ENCODE measurements around the gene CDC14A. TPM values are rescaled to one million over a fixed set of nuclear protein-coding genes. Genes with fewer than 3 reads are reported as not detected.

CDC14A gene
- total RNA-seq, 1 experiment from 2014 or later, result 24.7 TPM

GRCh38 chr1:100499194-100499811, 147.0 kb downstream of the CDC14A start:
- H4K20me1 ChIP-seq (ENCODE audit: insufficient read depth, low read depth, low read length), result no peaks in the 10 kb centered on the region
- H3K9me2 ChIP-seq (replicated peaks; ENCODE audit: insufficient read depth, low read length), result no peaks in the 10 kb centered on the region
- no peak overlapping the region for H3K27ac ChIP-seq (ENCODE audit: low read length)
- no peaks in the 10 kb centered on the region for H3K9me3 ChIP-seq (ENCODE audit: low read length)
- H3K27me3 ChIP-seq (ENCODE audit: low read length), result no peaks in the 10 kb centered on the region
- H3K36me3 ChIP-seq (ENCODE audit: insufficient read depth, low read length), result peaks cover 5% of the 10 kb centered on the region
- no peak overlapping the region for H3K9ac ChIP-seq (ENCODE audit: low read length)
- H2AFZ ChIP-seq (ENCODE audit: low read length), result no peak overlapping the region
- H3K79me2 ChIP-seq (ENCODE audit: low read length), result no peaks in the 10 kb centered on the region
- no peak for DNase-seq
- H3K4me1 ChIP-seq (ENCODE audit: low read length), result no peaks in the 10 kb centered on the region
- H3K4me3 ChIP-seq (ENCODE audit: low read length), result no peak overlapping the region
- H3K4me2 ChIP-seq (ENCODE audit: low read depth, low read length, poor library complexity, severe bottlenecking), result no peak overlapping the region

GRCh38 chr1:100502052-100502792, 149.9 kb downstream of the CDC14A start:
- Histone ChIP-seq H3K36me3 (ENCODE audit: insufficient read depth, low read length) (peaks cover 13% of the 10 kb centered on the region), H3K4me3 (ENCODE audit: low read length) (no peak overlapping the region)

DNA sequence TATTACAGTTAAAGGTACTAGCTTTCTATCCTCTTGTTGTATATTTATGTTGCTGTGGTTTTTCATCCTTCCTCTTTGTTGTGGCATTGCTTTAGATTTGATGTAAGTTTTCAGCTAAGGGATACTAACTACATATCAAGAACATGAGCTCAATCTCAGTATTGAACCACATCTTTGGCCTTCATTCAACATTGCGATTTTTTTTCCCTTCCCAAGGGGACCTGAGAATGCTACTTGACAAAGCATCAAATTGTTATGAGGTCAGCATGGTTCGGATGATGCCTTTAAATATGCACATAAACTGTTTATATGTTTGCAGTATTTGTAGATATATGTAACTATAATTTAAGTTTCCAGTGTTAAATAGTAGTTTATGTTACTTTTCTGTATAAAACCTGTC, 153.9 kb downstream of the CDC14A start:
- H3K36me3 ChIP-seq (ENCODE audit: insufficient read depth, low read length), result peaks cover 7% of the 10 kb centered on the region; the same call in 1 of the 2 replicates
- H3K27ac ChIP-seq (ENCODE audit: low read length), result no peak overlapping the region
- no peaks in the 10 kb centered on the region for H4K20me1 ChIP-seq (ENCODE audit: insufficient read depth, low read depth, low read length)
- no peak overlapping the region for H3K4me3 ChIP-seq (ENCODE audit: low read length)
- H3K9me2 ChIP-seq (replicated peaks; ENCODE audit: insufficient read depth, low read length), result no peaks in the 10 kb centered on the region
- H3K79me2 ChIP-seq (ENCODE audit: low read length), result no peaks in the 10 kb centered on the region
- no peaks in the 10 kb centered on the region for H3K9me3 ChIP-seq (ENCODE audit: low read length)
- H3K9ac ChIP-seq (ENCODE audit: low read length), result no peak overlapping the region
- no peak overlapping the region for H3K4me2 ChIP-seq (ENCODE audit: low read depth, low read length, poor library complexity, severe bottlenecking)
- DNase-seq, result no peak
- H3K4me1 ChIP-seq (ENCODE audit: low read length), result peaks cover 27% of the 10 kb centered on the region
- no peaks in the 10 kb centered on the region for H3K27me3 ChIP-seq (ENCODE audit: low read length)
- no peak overlapping the region for H2AFZ ChIP-seq (ENCODE audit: low read length)

More at GRCh38 chr1:100502052-100502792, 149.9 kb downstream of the CDC14A start:
- no peak overlapping the region for H2AFZ ChIP-seq (ENCODE audit: low read length)
- H3K79me2 ChIP-seq (ENCODE audit: low read length), result no peaks in the 10 kb centered on the region
- H3K9me3 ChIP-seq (ENCODE audit: low read length), result no peaks in the 10 kb centered on the region
- H3K27ac ChIP-seq (ENCODE audit: low read length), result no peak overlapping the region
- H4K20me1 ChIP-seq (ENCODE audit: insufficient read depth, low read depth, low read length), result no peaks in the 10 kb centered on the region
- no peaks in the 10 kb centered on the region for H3K27me3 ChIP-seq (ENCODE audit: low read length)
- peaks cover 3% of the 10 kb centered on the region for H3K4me1 ChIP-seq (ENCODE audit: low read length)
- H3K4me2 ChIP-seq (ENCODE audit: low read depth, low read length, poor library complexity, severe bottlenecking), result no peak overlapping the region
- no peak for DNase-seq
- H3K9me2 ChIP-seq (replicated peaks; ENCODE audit: insufficient read depth, low read length), result no peaks in the 10 kb centered on the region
- H3K9ac ChIP-seq (ENCODE audit: low read length), result no peak overlapping the region

DNA sequence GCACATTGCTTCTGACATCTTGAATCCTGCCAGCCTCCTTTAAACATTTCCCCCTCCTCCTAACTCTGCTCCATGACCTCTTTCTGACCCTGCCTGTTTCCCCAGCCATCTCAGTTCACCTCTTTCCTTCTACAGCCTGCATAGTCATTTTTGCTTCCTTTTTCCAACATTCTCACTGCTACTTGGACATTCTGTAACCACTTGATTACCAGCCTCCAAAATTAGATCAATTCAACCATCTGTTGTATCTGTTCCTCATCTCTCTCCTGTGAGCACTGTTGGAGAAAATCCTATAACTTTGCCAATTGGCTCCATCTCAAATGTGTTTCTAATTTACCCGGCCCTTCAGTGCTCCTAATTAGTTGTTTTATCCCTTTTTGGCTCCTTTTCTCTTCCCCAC, 158.1 kb downstream of the CDC14A start:
- Histone ChIP-seq H3K36me3 (ENCODE audit: insufficient read depth, low read length) (0 out of 2 replicates have a peak, but pooled peaks cover 3% of the 10 kb centered on the region), H3K9me2 (replicated peaks; ENCODE audit: insufficient read depth, low read length) (no peaks in the 10 kb centered on the region), H3K4me2 (ENCODE audit: low read depth, low read length, poor library complexity, severe bottlenecking) (no peak overlapping the region), H4K20me1 (ENCODE audit: insufficient read depth, low read depth, low read length) (no peaks in the 10 kb centered on the region), H3K9ac (ENCODE audit: low read length) (no peak overlapping the region), H3K4me1 (ENCODE audit: low read length) (peaks cover 27% of the 10 kb centered on the region), H3K79me2 (ENCODE audit: low read length) (no peaks in the 10 kb centered on the region), H3K9me3 (ENCODE audit: low read length) (no peaks in the 10 kb centered on the region), H3K27me3 (ENCODE audit: low read length) (no peaks in the 10 kb centered on the region), H3K4me3 (ENCODE audit: low read length) (no peak overlapping the region), H2AFZ (ENCODE audit: low read length) (no peak overlapping the region), H3K27ac (ENCODE audit: low read length) (no peak overlapping the region)
- DNase-seq, result no peak

GRCh38 chr1:100511058-100511457, 158.8 kb downstream of the CDC14A start:
- no peaks in the 10 kb centered on the region for H3K36me3 ChIP-seq (ENCODE audit: insufficient read depth, low read length)
- no peaks in the 10 kb centered on the region for H3K79me2 ChIP-seq (ENCODE audit: low read length)
- no peaks in the 10 kb centered on the region for H3K9me2 ChIP-seq (replicated peaks; ENCODE audit: insufficient read depth, low read length)
- no peak overlapping the region for H3K4me2 ChIP-seq (ENCODE audit: low read depth, low read length, poor library complexity, severe bottlenecking)
- no peak overlapping the region for H3K27ac ChIP-seq (ENCODE audit: low read length)
- DNase-seq, result no peak
- no peak overlapping the region for H3K9ac ChIP-seq (ENCODE audit: low read length)
- no peak overlapping the region for H3K4me3 ChIP-seq (ENCODE audit: low read length)
- H2AFZ ChIP-seq (ENCODE audit: low read length), result no peak overlapping the region
- no peaks in the 10 kb centered on the region for H4K20me1 ChIP-seq (ENCODE audit: insufficient read depth, low read depth, low read length)
- peaks cover 27% of the 10 kb centered on the region for H3K4me1 ChIP-seq (ENCODE audit: low read length)
- H3K9me3 ChIP-seq (ENCODE audit: low read length), result no peaks in the 10 kb centered on the region
- H3K27me3 ChIP-seq (ENCODE audit: low read length), result no peaks in the 10 kb centered on the region

GRCh38 chr1:100511773-100512172, 159.5 kb downstream of the CDC14A start:
- no peaks in the 10 kb centered on the region for H3K27me3 ChIP-seq (ENCODE audit: low read length)
- H3K27ac ChIP-seq (ENCODE audit: low read length), result no peak overlapping the region
- H3K36me3 ChIP-seq (ENCODE audit: insufficient read depth, low read length), result no peaks in the 10 kb centered on the region
- H3K4me1 ChIP-seq (ENCODE audit: low read length), result peaks cover 27% of the 10 kb centered on the region
- no peak overlapping the region for H3K4me2 ChIP-seq (ENCODE audit: low read depth, low read length, poor library complexity, severe bottlenecking)
- H2AFZ ChIP-seq (ENCODE audit: low read length), result no peak overlapping the region
- DNase-seq, result no peak
- no peaks in the 10 kb centered on the region for H3K9me2 ChIP-seq (replicated peaks; ENCODE audit: insufficient read depth, low read length)
- H3K4me3 ChIP-seq (ENCODE audit: low read length), result no peak overlapping the region
- H3K79me2 ChIP-seq (ENCODE audit: low read length), result no peaks in the 10 kb centered on the region
- H3K9ac ChIP-seq (ENCODE audit: low read length), result no peak overlapping the region
- H3K9me3 ChIP-seq (ENCODE audit: low read length), result no peaks in the 10 kb centered on the region
- H4K20me1 ChIP-seq (ENCODE audit: insufficient read depth, low read depth, low read length), result no peaks in the 10 kb centered on the region

GRCh38 chr1:100512803-100513352, 160.6 kb downstream of the CDC14A start:
- Histone ChIP-seq H3K4me1 (ENCODE audit: low read length) (peaks cover 17% of the 10 kb centered on the region), H3K79me2 (ENCODE audit: low read length) (no peaks in the 10 kb centered on the region), H3K27me3 (ENCODE audit: low read length) (no peaks in the 10 kb centered on the region), H3K9me2 (replicated peaks; ENCODE audit: insufficient read depth, low read length) (no peaks in the 10 kb centered on the region), H3K27ac (ENCODE audit: low read length) (no peak overlapping the region), H3K9me3 (ENCODE audit: low read length) (no peaks in the 10 kb centered on the region), H2AFZ (ENCODE audit: low read length) (no peak overlapping the region), H3K9ac (ENCODE audit: low read length) (no peak overlapping the region), H3K4me3 (ENCODE audit: low read length) (no peak overlapping the region), H3K36me3 (ENCODE audit: insufficient read depth, low read length) (no peaks in the 10 kb centered on the region), H4K20me1 (ENCODE audit: insufficient read depth, low read depth, low read length) (no peaks in the 10 kb centered on the region), H3K4me2 (ENCODE audit: low read depth, low read length, poor library complexity, severe bottlenecking) (no peak overlapping the region)
- DNase-seq, result no peak

- no peak overlapping the region for H3K27ac ChIP-seq (ENCODE audit: low read length)
- no peak overlapping the region for H3K4me3 ChIP-seq (ENCODE audit: low read length)
- H3K9me2 ChIP-seq (replicated peaks; ENCODE audit: insufficient read depth, low read length), result no peaks in the 10 kb centered on the region
- no peaks in the 10 kb centered on the region for H3K9me3 ChIP-seq (ENCODE audit: low read length)
- H3K9ac ChIP-seq (ENCODE audit: low read length), result no peak overlapping the region
- H2AFZ ChIP-seq (ENCODE audit: low read length), result no peak overlapping the region
- DNase-seq, result no peak
- no peaks in the 10 kb centered on the region for H3K79me2 ChIP-seq (ENCODE audit: low read length)
- 0 out of 2 replicates have a peak, but pooled peaks cover 3% of the 10 kb centered on the region for H3K36me3 ChIP-seq (ENCODE audit: insufficient read depth, low read length)
- H4K20me1 ChIP-seq (ENCODE audit: insufficient read depth, low read depth, low read length), result no peaks in the 10 kb centered on the region
- peaks cover 3% of the 10 kb centered on the region; the same call in 1 of the 2 replicates for H3K4me1 ChIP-seq (ENCODE audit: low read length)
- no peaks in the 10 kb centered on the region for H3K27me3 ChIP-seq (ENCODE audit: low read length)
- no peak overlapping the region for H3K4me2 ChIP-seq (ENCODE audit: low read depth, low read length, poor library complexity, severe bottlenecking)
Measured at GRCh38 chr1:100516857-100517256, 164.6 kb downstream of the CDC14A start.
